ENCODE data around the gene CREBZF. TPM values are rescaled to one million over a fixed set of nuclear protein-coding genes. Genes with fewer than 3 reads are reported as not detected.

CREBZF gene
- total and polyA plus RNA-seq, 9 of the 15 experiments (the other 6 are each of a cell fraction or from before 2014, with no cell fraction given), result 7.2 to 70.2 (median 40.5) TPM

GRCh38 chr11:85663753-85664614 lies 945 bp downstream of the CREBZF start:
- Histone ChIP-seq H3K4me1 (replicated peaks in 1 of 2; ENCODE audit: control insufficient read depth in 2 of 2, insufficient read depth in 2 of 2, low read length in 2 of 2) (peaks cover 10 to 14% of the 10 kb centered on the region in 2 experiments; a peak in 3 of 5 replicates), H3K27ac (ENCODE audit: extremely low read depth, low read depth, low read length) (peak overlapping the region; percentile 98), H3K27me3 (ENCODE audit: control insufficient read depth in 2 of 2, insufficient read depth in 2 of 2, low read length in 2 of 2) (no peaks in the 10 kb centered on the region), H3K9me3 (replicated peaks; ENCODE audit: control insufficient read depth, insufficient read depth, low read depth, low read length) (no peaks in the 10 kb centered on the region), H3K79me2 (ENCODE audit: control insufficient read depth, insufficient read depth, low read length) (peaks cover 59% of the 10 kb centered on the region), H3K9ac (ENCODE audit: insufficient read depth in 1 of 2, low read depth in 2 of 2, low read length in 2 of 2) (peak overlapping the region; percentile 98), H3K36me3 (ENCODE audit: control insufficient read depth, insufficient read depth, low read length) (peaks cover 41% of the 10 kb centered on the region), H3K4me3 (peak overlapping the region; percentile 94), H3K4me2 (ENCODE audit: insufficient read depth, low read length) (peak overlapping the region; percentile 95), H3K9me1 (ENCODE audit: control insufficient read depth, insufficient read depth, low read length) (no peaks in the 10 kb centered on the region), H4K20me1 (replicated peaks; ENCODE audit: control insufficient read depth, insufficient read depth, low read length) (peaks cover 16% of the 10 kb centered on the region), H2AFZ (ENCODE audit: low read depth, low read length) (peak overlapping the region; percentile 99)
- DNase-seq (ENCODE audit: extremely low read depth in 1 of 4, low spot score in 3 of 4), result peak; percentile 66 to 86 (median 70)
- in situ Hi-C loops (cut with MboI) (no loop called here), intact Hi-C loops (cut with micrococcal nuclease) (loop anchor here (1.0 to 10.0 kb wide), 6 partner anchors 15 to 581 kb away; partner anchors contain the start of genes EED, PICALM and TMEM126B)
- peak; percentile 75 for ATAC-seq
- ChIA-PET POLR2A (interaction anchor here (0.6 to 10.1 kb wide), 6 partner anchors 8 to 29 kb away, joined by 3 to 145 read pairs (median 4); partner anchors contain the start of gene TMEM126A), CTCF (ENCODE audit: low intra/inter-chr PET ratio) (interaction anchor here (0.8 kb wide), 1 partner anchor 69 kb away, joined by 4 read pairs; no protein-coding TSS in a partner anchor)
- WGBS (ENCODE audit: insufficient coverage, low coverage, missing lambda C conversion rate), result under 1% methylated on average over 70 of the region's 73 CpGs
- no peak for FAIRE-seq
- BruUV-seq (replicated peaks), result no TSS peak
- TF ChIP-seq ZNF384 (IDR thresholded peaks at IDR 0.05; ENCODE audit: low read depth, low read length), result no peak
- no peak for TF ChIP-seq FOXJ2 (tag; IDR thresholded peaks at IDR 0.05)
- no peak for TF ChIP-seq DEAF1 (CRISPR knock-in tag; IDR thresholded peaks at IDR 0.05)
- TF ChIP-seq HEY1 (CRISPR knock-in tag; IDR thresholded peaks at IDR 0.05; ENCODE audit: borderline replicate concordance), result no peak
- TF ChIP-seq IFI16 (CRISPR knock-in tag; IDR thresholded peaks at IDR 0.05), result no peak
- TF ChIP-seq HNRNPUL1 (IDR thresholded peaks at IDR 0.05; ENCODE audit: low read length), result no peak
- TF ChIP-seq TEAD1 (CRISPR knock-in tag; IDR thresholded peaks at IDR 0.05), result no peak
- peak; percentile 6; the same call in 1 of the 2 replicates for TF ChIP-seq TCF3 (CRISPR knock-in tag; IDR thresholded peaks at IDR 0.05)
- TF ChIP-seq NR2C2 (CRISPR knock-in tag; IDR thresholded peaks at IDR 0.05), result peak; percentile 22; the same call in 1 of the 2 replicates
- TF ChIP-seq NR2C2 (tag; IDR thresholded peaks at IDR 0.05), result no peak
- no peak for TF ChIP-seq KDM2B (CRISPR knock-in tag; IDR thresholded peaks at IDR 0.05)
- no peak; a peak in 1 of 4 replicates for TF ChIP-seq SRF (CRISPR knock-in tag; IDR thresholded peaks at IDR 0.05)
- TF ChIP-seq ZNF75A (CRISPR knock-in tag; IDR thresholded peaks at IDR 0.05), result no peak
- TF ChIP-seq MYC (IDR thresholded peaks at IDR 0.05; ENCODE audit: low read depth, low read length), result no peak
- no peak for TF ChIP-seq MYC (CRISPR knock-in tag; IDR thresholded peaks at IDR 0.05; ENCODE audit: borderline replicate concordance, low read depth)
- TF ChIP-seq, protein P1, sequence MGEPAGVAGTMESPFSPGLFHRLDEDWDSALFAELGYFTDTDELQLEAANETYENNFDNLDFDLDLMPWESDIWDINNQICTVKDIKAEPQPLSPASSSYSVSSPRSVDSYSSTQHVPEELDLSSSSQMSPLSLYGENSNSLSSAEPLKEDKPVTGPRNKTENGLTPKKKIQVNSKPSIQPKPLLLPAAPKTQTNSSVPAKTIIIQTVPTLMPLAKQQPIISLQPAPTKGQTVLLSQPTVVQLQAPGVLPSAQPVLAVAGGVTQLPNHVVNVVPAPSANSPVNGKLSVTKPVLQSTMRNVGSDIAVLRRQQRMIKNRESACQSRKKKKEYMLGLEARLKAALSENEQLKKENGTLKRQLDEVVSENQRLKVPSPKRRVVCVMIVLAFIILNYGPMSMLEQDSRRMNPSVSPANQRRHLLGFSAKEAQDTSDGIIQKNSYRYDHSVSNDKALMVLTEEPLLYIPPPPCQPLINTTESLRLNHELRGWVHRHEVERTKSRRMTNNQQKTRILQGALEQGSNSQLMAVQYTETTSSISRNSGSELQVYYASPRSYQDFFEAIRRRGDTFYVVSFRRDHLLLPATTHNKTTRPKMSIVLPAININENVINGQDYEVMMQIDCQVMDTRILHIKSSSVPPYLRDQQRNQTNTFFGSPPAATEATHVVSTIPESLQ (CRISPR knock-in tag; IDR thresholded peaks at IDR 0.05), result 0 out of 2 replicates have a peak, but pooled peaks have one; percentile 20
- no peak for TF ChIP-seq HMGN3 (IDR thresholded peaks at IDR 0.05; ENCODE audit: borderline replicate concordance, extremely low read depth, insufficient read length, low read depth, low read length)

Data from K562 (cell line).